A673 (cell line): ENCODE results near the gene GMIP. TPM values are rescaled to one million over a fixed set of nuclear protein-coding genes. Genes with fewer than 3 reads are reported as not detected.

Experiments
- BruUV-seq: library from RNA; stranded (reverse); fragments of 400-500 nt; replicated peaks from 2 replicates; lab custom pipeline; 2021; lab: Mats Ljungman, UMichigan
- CTCF ChIA-PET: fragments of 300-600 bp; sonication (Branson Sonifier 250); formaldehyde crosslinking; loops from one replicate; lab custom pipeline; 2022; ENCODE audit warnings: antibody characterized with exemption; lab: Charles Lee
- POLR2A ChIA-PET: fragments of 300-600 bp; sonication (Branson Sonifier 250); formaldehyde crosslinking; loops from one replicate; lab custom pipeline; 2022; ENCODE audit warnings: antibody characterized with exemption; ENCODE audit not compliant: low non-redundant PET; lab: Charles Lee
- DNase-seq: peaks from one replicate; pipeline ENCODE4 v3.0.0-alpha.2; 2015; ENCODE audit warnings: low spot score
- H3K27ac ChIP-seq: fragments of 200-600 bp; sonication (generic); 2 replicates; pipeline ENCODE4 v1.5.1; 2016; ENCODE audit warnings: mixed run types, low read depth, mild to moderate bottlenecking, mixed read lengths, antibody characterized with exemption, low read length; ENCODE audit not compliant: poor library complexity, severe bottlenecking
- H3K27me3 ChIP-seq: fragments of 200-600 bp; sonication (generic); replicated peaks from 2 replicates; pipeline ENCODE4 v1.6.1; 2017; ENCODE audit warnings: mixed run types, low read depth, mild to moderate bottlenecking, mixed read lengths, antibody characterized with exemption, low read length; ENCODE audit not compliant: insufficient read depth, poor library complexity
- H3K36me3 ChIP-seq: fragments of 200-600 bp; sonication (generic); 2 replicates; pipeline ENCODE4 v1.6.1; 2016; ENCODE audit warnings: mixed run types, mild to moderate bottlenecking, mixed read lengths, antibody characterized with exemption, low read length; ENCODE audit not compliant: insufficient read depth, poor library complexity, severe bottlenecking
- H3K4me1 ChIP-seq: fragments of 200-600 bp; sonication (generic); 2 replicates; pipeline ENCODE4 v1.6.1; 2017; ENCODE audit warnings: mixed run types, mild to moderate bottlenecking, mixed read lengths, antibody characterized with exemption, low read length; ENCODE audit not compliant: insufficient read depth, poor library complexity, severe bottlenecking
- H3K4me3 ChIP-seq: fragments of 200-600 bp; sonication (generic); 2 replicates; pipeline ENCODE4 v1.5.1; 2016; ENCODE audit warnings: low read depth, mixed run types, mild to moderate bottlenecking, mixed read lengths, low read length; ENCODE audit not compliant: poor library complexity, severe bottlenecking
- H3K9me3 ChIP-seq: fragments of 200-600 bp; sonication (generic); 2 replicates; pipeline ENCODE4 v1.6.1; 2016; ENCODE audit warnings: mixed run types, low read depth, mild to moderate bottlenecking, mixed read lengths, antibody characterized with exemption, low read length; ENCODE audit not compliant: poor library complexity, severe bottlenecking
- EZH2 ChIP-seq: fragments of 200-600 bp; sonication (generic); IDR thresholded peaks from 2 replicates; pipeline ENCODE4 v1.6.1; 2017; ENCODE audit warnings: borderline replicate concordance, low read depth, mild to moderate bottlenecking, mixed read lengths, antibody characterized with exemption, low read length; ENCODE audit not compliant: poor library complexity, severe bottlenecking
- intact Hi-C: fragments of 100-400 bp; cut with micrococcal nuclease; formaldehyde crosslinking; loops from one replicate; pipeline ENCODE4 v1.10.0; 2022; ENCODE audit not compliant: unreplicated experiment
- total RNA-seq: library from RNA; stranded (reverse); gene quantifications from 2 replicates; pipeline ENCODE4 v1.2.3, GENCODE V29; 2021
- TF ChIP-seq, protein P1 (sequence below): fragments of 300-800, 200-600 bp; sonication (generic); conservative IDR thresholded peaks from 2 replicates; pipeline ENCODE4 v1.5.1; 2017; ENCODE audit warnings: low read depth, mild to moderate bottlenecking, antibody characterized with exemption, low read length, moderate library complexity, mixed read lengths

GMIP gene
- total RNA-seq, 1 experiment from 2014 or later = 9.0 TPM

DNA sequence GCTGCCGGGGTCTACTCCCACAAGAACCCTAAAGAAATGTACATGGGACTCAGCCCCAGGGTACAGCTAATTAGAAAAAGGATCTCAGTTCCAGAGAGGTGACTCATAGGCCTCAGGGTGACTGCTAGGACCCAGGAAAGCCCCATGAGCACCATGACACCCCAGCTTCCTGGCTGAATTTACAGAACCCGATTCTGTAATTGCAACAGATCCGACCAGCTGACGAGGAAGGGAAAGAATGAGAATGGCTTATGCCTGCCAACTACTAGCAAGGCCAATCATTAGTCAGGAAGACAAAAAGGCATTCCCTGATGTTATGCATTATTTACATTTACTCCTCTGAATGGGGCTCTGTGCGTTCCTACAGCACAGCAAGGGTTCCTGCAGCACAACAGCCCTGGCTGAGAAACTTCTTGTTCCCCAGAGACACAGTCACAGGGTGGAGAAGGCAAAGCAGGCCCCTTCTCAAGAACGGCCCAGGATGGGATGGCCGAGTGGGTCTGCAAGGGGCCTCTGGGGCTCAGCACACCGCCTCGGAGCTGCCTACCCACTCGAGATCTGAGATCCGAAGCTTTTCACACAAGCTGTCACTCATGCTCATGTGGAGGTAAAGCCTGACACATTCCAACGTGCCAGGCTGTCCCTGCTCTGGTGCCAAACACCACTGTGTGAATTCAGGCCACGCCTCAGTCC lies 52.2 kb downstream of the GMIP start:
- intact Hi-C loops = loop anchor here (2.0 kb wide), 1 partner anchor 38 kb away; the partner anchor contains the start of gene LPAR2
- BruUV-seq = no TSS peak
- H3K27ac ChIP-seq = peak overlapping the region; percentile 77
- DNase-seq = peak; percentile 89
- H3K27me3 ChIP-seq = no peaks in the 10 kb centered on the region
- TF ChIP-seq EZH2 = no peak
- TF ChIP-seq, protein P1, sequence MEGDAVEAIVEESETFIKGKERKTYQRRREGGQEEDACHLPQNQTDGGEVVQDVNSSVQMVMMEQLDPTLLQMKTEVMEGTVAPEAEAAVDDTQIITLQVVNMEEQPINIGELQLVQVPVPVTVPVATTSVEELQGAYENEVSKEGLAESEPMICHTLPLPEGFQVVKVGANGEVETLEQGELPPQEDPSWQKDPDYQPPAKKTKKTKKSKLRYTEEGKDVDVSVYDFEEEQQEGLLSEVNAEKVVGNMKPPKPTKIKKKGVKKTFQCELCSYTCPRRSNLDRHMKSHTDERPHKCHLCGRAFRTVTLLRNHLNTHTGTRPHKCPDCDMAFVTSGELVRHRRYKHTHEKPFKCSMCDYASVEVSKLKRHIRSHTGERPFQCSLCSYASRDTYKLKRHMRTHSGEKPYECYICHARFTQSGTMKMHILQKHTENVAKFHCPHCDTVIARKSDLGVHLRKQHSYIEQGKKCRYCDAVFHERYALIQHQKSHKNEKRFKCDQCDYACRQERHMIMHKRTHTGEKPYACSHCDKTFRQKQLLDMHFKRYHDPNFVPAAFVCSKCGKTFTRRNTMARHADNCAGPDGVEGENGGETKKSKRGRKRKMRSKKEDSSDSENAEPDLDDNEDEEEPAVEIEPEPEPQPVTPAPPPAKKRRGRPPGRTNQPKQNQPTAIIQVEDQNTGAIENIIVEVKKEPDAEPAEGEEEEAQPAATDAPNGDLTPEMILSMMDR = no peak
- ChIA-PET CTCF (no interaction called here), POLR2A (interaction anchor here (0.5 kb wide), 1 partner anchor 70 kb away, joined by 5 read pairs; no protein-coding TSS in a partner anchor)
- no peak overlapping the region for H3K4me3 ChIP-seq
- H3K4me1 ChIP-seq = peaks cover 20% of the 10 kb centered on the region
- no peaks in the 10 kb centered on the region for H3K9me3 ChIP-seq
- H3K36me3 ChIP-seq = no peaks in the 10 kb centered on the region

DNA sequence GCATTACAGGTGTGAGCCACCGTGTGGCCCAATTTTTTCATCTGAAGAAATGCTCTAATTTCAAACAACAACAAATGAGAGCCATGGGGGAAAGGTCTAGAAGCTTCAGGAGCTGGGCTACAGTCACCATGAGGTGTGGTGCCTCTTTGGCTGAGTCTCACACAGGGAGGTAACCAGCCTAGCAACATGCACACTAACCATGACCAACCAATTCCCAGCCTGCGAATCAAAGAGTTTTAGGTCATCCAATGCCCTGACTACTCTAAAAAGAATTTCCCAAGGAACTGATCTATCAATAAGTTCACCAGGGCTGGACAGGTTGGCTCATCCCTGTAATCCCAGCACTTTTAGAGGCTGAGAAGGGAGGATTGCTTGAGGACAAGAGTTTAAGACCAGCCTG lies 54.9 kb downstream of the GMIP start:
- H3K27me3 ChIP-seq = no peaks in the 10 kb centered on the region
- H3K9me3 ChIP-seq = no peaks in the 10 kb centered on the region
- CTCF ChIA-PET = no interaction called here
- H3K4me3 ChIP-seq = no peak overlapping the region
- no peak for TF ChIP-seq EZH2
- TF ChIP-seq, protein P1 = no peak
- peaks cover 20% of the 10 kb centered on the region for H3K4me1 ChIP-seq
- intact Hi-C loops = no loop called here
- no peak overlapping the region for H3K27ac ChIP-seq
- no peak for DNase-seq
- no peaks in the 10 kb centered on the region for H3K36me3 ChIP-seq
- no TSS peak for BruUV-seq
- POLR2A ChIA-PET = no interaction called here

DNA sequence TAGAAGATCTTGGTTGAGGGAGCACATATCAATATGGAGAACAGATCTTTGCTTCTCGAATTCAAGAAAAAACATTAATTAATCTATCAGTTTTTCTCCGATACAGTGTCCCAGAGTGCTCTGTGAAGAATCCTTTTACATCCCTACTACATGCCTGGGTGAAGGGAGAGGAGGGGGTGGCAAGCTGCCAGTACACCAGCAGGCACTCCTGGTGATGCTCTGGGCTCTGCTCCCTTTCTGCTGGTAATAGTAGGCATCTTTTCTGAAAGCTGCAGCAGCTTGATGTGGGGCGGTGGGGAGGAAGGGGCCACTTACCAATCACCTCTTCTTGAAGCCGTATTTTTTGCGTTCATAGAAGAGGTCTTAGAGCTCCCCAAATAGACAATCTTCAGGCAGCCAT lies 55.7 kb downstream of the GMIP start:
- H3K27me3 ChIP-seq = no peaks in the 10 kb centered on the region
- H3K36me3 ChIP-seq = no peaks in the 10 kb centered on the region
- no peak overlapping the region for H3K27ac ChIP-seq
- no TSS peak for BruUV-seq
- no peak for DNase-seq
- POLR2A ChIA-PET = no interaction called here
- intact Hi-C loops = no loop called here
- H3K9me3 ChIP-seq = no peaks in the 10 kb centered on the region
- H3K4me3 ChIP-seq = no peak overlapping the region
- TF ChIP-seq, protein P1 = no peak
- TF ChIP-seq EZH2 = no peak
- CTCF ChIA-PET = no interaction called here
- peaks cover 20% of the 10 kb centered on the region for H3K4me1 ChIP-seq
